DND-41 (cell line): ENCODE measurements around the gene NEDD4L.

ENCODE experiments used
- ATAC-seq: fragments of 200-7000 bp; cut with Tn5 transposase; 3 replicates; pipeline ENCODE4 v1.9.1; 2021; ENCODE audit warnings: low read depth; ENCODE audit not compliant: insufficient read depth
- DNase-seq: peaks from one replicate; pipeline ENCODE4 v3.0.0-alpha.2; 2020
- H2AFZ ChIP-seq: 2 replicates; pipeline ENCODE4 v1.6.0; 2012; ENCODE audit warnings: low read depth, low read length
- H3K27ac ChIP-seq: 2 replicates; pipeline ENCODE4 v1.5.1; 2012; ENCODE audit warnings: low read length, inconsistent platforms
- H3K27me3 ChIP-seq: fragments of 200-600 bp; sonication (generic); 2 replicates; pipeline ENCODE4 v1.6.0; 2012; ENCODE audit warnings: low read length, mild to moderate bottlenecking, inconsistent platforms; ENCODE audit not compliant: insufficient read depth, poor library complexity
- H3K36me3 ChIP-seq: 2 replicates; pipeline ENCODE4 v1.5.1; 2012; ENCODE audit warnings: low read length, inconsistent platforms; ENCODE audit not compliant: insufficient read depth
- H3K4me1 ChIP-seq: 2 replicates; pipeline ENCODE4 v1.5.1; 2012; ENCODE audit warnings: mild to moderate bottlenecking, low read length; ENCODE audit not compliant: insufficient read depth
- H3K4me2 ChIP-seq: 2 replicates; pipeline ENCODE4 v1.6.0; 2012; ENCODE audit warnings: mild to moderate bottlenecking, moderate library complexity, low read length, inconsistent platforms; ENCODE audit not compliant: insufficient read depth
- H3K4me3 ChIP-seq, 2 experiments: fragments of 200-600 bp in 1 of 2; shearing (Covaris generic) in 1 of 2; 2 replicates each; pipeline ENCODE4 v1.5.1; 2012 to 2016; ENCODE audit warnings: inconsistent platforms in 2 of 2, low read length in 2 of 2, mild to moderate bottlenecking in 2 of 2, low read depth in 1 of 2, moderate library complexity in 1 of 2
- H3K79me2 ChIP-seq: 2 replicates; pipeline ENCODE4 v1.6.0; 2012; ENCODE audit warnings: low read length, inconsistent platforms; ENCODE audit not compliant: insufficient read depth
- H3K9ac ChIP-seq: 2 replicates; pipeline ENCODE4 v1.6.0; 2012; ENCODE audit warnings: low read depth, mild to moderate bottlenecking, inconsistent platforms, low read length, moderate library complexity
- H3K9me3 ChIP-seq: 2 replicates; pipeline ENCODE4 v1.5.1; 2012; ENCODE audit warnings: low read length, moderate library complexity, mild to moderate bottlenecking, inconsistent platforms; ENCODE audit not compliant: insufficient read depth, severe bottlenecking
- H4K20me1 ChIP-seq: 2 replicates; pipeline ENCODE4 v1.6.0; 2012; ENCODE audit warnings: low read length; ENCODE audit not compliant: insufficient read depth
- EZH2 ChIP-seq: IDR thresholded peaks from 3 replicates; pipeline ENCODE4 v1.6.1; 2012; ENCODE audit warnings: borderline replicate concordance, low read depth, mild to moderate bottlenecking, moderate library complexity, low read length, inconsistent platforms; ENCODE audit not compliant: severe bottlenecking
- TF ChIP-seq, protein P1 (sequence below): IDR thresholded peaks from 2 replicates; pipeline ENCODE4 v1.5.1; 2012; ENCODE audit warnings: borderline replicate concordance, low read length, moderate library complexity, mild to moderate bottlenecking; ENCODE audit not compliant: poor library complexity, severe bottlenecking; ENCODE audit errors: extremely low read depth

Gene NEDD4L

DNA sequence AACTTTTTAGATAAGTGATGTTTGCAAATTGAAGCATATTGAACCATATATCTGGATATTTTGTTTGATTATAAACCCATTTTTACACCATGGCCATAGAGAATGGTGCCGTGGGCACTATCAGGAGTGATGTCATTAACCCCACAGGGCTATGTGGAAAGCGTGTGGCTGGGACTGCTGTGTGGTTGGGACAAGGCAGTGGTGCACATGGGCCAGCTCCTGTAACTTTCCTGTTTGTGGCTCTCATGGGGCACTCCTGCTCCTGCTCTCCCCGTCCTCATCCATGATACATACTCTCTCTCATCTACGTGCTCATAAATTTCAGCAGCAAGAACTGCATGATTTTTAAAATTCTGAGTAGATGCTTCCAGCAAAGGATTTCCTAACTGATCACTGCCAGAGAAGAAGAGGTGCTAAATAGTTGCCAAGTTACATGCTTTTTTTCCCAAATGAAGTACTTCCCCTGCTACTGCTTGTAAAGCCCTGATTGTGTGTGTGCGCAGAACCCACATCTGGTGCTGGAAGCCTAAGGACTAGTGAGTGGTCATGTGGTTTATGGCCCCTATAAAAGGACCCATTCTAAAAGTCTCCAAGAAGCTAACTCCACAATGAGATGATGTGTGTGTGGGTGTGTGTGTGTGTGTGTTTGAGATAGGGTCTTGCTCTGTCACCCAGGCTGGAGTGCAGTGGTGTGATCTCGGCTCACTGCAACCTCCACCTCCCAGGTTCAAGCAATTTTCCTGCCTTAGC, 240.8 kb downstream of the NEDD4L start:
- Histone ChIP-seq H3K36me3 (no peaks in the 10 kb centered on the region), H3K4me1 (no peaks in the 10 kb centered on the region), H3K79me2 (no peaks in the 10 kb centered on the region), H3K4me3 (no peak overlapping the region), H4K20me1 (0 out of 2 replicates have a peak, but pooled peaks cover 4% of the 10 kb centered on the region), H3K9ac (no peak overlapping the region), H3K9me3 (no peaks in the 10 kb centered on the region), H3K27ac (no peak overlapping the region), H2AFZ (no peak overlapping the region), H3K4me2 (no peak overlapping the region), H3K27me3 (no peaks in the 10 kb centered on the region)
- ATAC-seq = no peak
- TF ChIP-seq, protein P1, sequence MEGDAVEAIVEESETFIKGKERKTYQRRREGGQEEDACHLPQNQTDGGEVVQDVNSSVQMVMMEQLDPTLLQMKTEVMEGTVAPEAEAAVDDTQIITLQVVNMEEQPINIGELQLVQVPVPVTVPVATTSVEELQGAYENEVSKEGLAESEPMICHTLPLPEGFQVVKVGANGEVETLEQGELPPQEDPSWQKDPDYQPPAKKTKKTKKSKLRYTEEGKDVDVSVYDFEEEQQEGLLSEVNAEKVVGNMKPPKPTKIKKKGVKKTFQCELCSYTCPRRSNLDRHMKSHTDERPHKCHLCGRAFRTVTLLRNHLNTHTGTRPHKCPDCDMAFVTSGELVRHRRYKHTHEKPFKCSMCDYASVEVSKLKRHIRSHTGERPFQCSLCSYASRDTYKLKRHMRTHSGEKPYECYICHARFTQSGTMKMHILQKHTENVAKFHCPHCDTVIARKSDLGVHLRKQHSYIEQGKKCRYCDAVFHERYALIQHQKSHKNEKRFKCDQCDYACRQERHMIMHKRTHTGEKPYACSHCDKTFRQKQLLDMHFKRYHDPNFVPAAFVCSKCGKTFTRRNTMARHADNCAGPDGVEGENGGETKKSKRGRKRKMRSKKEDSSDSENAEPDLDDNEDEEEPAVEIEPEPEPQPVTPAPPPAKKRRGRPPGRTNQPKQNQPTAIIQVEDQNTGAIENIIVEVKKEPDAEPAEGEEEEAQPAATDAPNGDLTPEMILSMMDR = no peak
- TF ChIP-seq EZH2 = no peak
- no peak for DNase-seq

DNA sequence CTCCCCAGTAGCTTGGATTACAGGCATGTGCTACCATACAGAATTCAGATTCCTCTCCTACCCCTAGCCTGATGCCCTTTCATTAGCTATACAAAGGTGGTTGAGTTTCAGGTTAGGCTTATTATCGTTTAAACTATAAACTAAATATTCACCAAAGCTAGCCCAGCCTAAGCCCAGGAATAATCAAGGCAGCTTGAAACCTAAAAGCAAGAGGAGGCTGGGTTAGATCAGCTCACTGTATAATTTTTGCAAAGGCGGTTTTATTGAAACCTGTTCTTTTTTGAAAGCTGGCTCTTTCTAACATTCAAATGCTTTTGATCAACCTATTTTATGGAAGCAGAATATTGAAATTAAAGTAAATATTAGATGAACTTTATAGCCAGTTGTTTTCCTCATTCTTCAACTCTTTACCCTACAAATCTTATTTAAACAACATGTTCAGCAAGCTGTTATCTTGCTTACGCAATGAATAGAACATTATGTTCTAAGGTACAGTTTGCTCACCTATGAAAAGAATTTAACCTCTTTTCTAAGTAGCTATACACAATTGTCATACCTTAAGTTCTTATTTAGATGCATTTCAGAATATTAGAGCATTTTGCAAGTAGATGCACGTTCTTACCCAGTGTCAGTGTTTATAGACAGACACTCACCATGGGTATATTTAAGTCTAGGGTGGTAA, 241.6 kb downstream of the NEDD4L start:
- Histone ChIP-seq H3K27ac (no peak overlapping the region), H3K79me2 (no peaks in the 10 kb centered on the region)

DNA sequence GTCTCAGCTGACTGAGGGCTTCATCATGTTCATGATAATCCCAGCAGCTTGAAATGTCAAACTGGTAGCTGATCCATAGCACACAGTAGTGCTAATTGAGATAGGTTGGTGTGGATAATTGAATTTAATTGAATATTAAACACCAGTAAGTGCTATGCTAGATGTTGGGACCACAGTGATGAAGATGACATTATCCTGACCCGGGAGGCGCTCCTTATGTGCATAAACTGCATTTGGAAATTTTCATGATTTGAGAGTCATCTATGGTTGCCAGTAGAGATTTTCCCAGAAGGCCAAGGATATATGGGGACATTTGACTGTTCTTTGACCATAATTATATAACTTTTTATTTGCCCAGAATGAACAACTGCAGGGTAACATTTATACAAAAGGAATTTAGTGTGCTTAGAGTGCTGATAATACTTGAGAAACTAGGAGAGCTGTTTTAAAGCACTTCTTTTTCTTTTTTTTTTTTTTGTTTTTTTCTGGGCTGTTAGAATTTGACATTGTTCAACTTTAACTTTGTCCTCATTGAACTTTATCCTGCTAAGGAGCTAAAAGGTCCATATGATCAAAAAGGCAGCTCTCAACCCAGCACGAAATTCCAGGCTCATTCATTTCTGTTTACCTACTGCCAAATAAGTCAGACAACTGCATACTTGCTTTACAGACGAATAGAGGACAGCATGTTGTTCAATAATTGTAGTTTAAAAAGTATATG, 242.8 kb downstream of the NEDD4L start:
- no peaks in the 10 kb centered on the region for H3K9me3 ChIP-seq
- H4K20me1 ChIP-seq = 0 out of 2 replicates have a peak, but pooled peaks cover 4% of the 10 kb centered on the region
- no peak overlapping the region for H2AFZ ChIP-seq
- no peak for DNase-seq
- TF ChIP-seq, protein P1 = no peak
- TF ChIP-seq EZH2 = no peak
- no peaks in the 10 kb centered on the region for H3K27me3 ChIP-seq
- H3K4me1 ChIP-seq = no peaks in the 10 kb centered on the region
- no peak overlapping the region for H3K4me3 ChIP-seq
- H3K79me2 ChIP-seq = no peaks in the 10 kb centered on the region
- H3K9ac ChIP-seq = no peak overlapping the region
- H3K27ac ChIP-seq = no peak overlapping the region
- H3K36me3 ChIP-seq = no peaks in the 10 kb centered on the region
- H3K4me2 ChIP-seq = no peak overlapping the region
- ATAC-seq = no peak

More for the DNA sequence above, 241.6 kb downstream of the NEDD4L start:
- no peaks in the 10 kb centered on the region for H3K4me1 ChIP-seq
- DNase-seq (no peak), ATAC-seq (no peak)
- H3K4me3 ChIP-seq = no peak overlapping the region
- no peaks in the 10 kb centered on the region for H3K27me3 ChIP-seq
- no peak overlapping the region for H3K4me2 ChIP-seq
- H3K36me3 ChIP-seq = no peaks in the 10 kb centered on the region
- TF ChIP-seq, protein P1 = no peak
- TF ChIP-seq EZH2 = no peak
- H3K9me3 ChIP-seq = no peaks in the 10 kb centered on the region
- H4K20me1 ChIP-seq = 0 out of 2 replicates have a peak, but pooled peaks cover 4% of the 10 kb centered on the region
- H3K9ac ChIP-seq = no peak overlapping the region
- no peak overlapping the region for H2AFZ ChIP-seq
